Measurements from ENCODE around the gene RPS2.

Gene RPS2

DNA sequence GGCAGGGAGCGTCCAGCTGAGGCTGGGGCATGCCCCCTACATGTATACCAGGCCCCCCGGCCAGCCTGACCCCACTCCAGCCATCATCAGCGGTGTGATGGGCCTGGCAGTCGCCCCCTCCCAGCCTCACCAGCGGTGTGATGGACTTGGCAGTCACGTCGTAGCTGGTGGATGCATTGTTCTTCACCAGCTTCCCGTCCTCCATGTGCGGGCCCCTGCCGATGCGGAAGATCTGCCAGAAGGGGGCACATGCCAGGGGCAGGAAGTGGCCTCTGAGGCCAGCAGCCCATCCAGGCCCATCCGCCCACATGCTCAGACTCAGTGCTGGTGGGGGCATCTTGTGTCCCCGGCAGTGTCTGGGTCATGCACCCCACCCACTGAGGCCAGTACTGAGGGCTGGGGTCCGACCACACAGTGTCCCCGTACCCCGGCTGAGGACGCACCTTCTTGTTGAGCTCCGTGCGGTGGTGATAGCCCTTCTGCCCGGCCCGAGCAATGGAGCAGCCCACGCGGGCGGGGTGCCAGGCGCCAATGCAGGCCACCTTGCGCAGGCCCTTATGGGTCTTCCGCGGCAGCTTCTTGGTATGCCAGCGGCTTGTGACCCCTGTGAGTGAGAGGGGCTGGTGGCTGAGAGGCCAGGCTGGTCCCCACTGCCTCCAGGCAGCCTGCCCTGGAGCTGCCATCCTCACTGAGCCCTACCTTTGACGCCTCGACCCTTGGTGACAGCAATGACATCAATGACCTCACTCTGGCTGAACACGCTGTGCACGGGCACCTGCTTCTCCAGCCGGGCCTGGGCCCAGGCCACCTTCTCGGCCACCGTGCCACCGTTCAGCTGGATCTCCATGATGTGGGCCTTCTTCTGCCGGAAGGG, 17.9 kb downstream of the RPS2 start:
- DNase-seq (ENCODE audit: low spot score): peak; percentile 71
- no peak overlapping the region for H3K4me3 ChIP-seq (ENCODE audit: severe bottlenecking)
- H3K36me3 ChIP-seq (ENCODE audit: low read depth): no peaks in the 10 kb centered on the region
- no peak for ATAC-seq (ENCODE audit: low read depth)
- no peaks in the 10 kb centered on the region for H3K9me3 ChIP-seq (ENCODE audit: severe bottlenecking)
- TF ChIP-seq CTCF (IDR thresholded peaks at IDR 0.05; ENCODE audit: poor library complexity, severe bottlenecking): no peak
- H3K27ac ChIP-seq (ENCODE audit: poor library complexity, severe bottlenecking): no peak overlapping the region
- H3K4me1 ChIP-seq (ENCODE audit: insufficient read depth, poor library complexity, severe bottlenecking): peaks cover 18% of the 10 kb centered on the region
- no peaks in the 10 kb centered on the region for H3K27me3 ChIP-seq (ENCODE audit: insufficient read depth, poor library complexity, severe bottlenecking)

GRCh38 chr16:1945559-1946391, 18.9 kb downstream of the RPS2 start:
- Histone ChIP-seq H3K4me1 (ENCODE audit: insufficient read depth, poor library complexity, severe bottlenecking) (peaks cover 17% of the 10 kb centered on the region), H3K4me3 (ENCODE audit: severe bottlenecking) (no peak overlapping the region), H3K9me3 (ENCODE audit: severe bottlenecking) (no peaks in the 10 kb centered on the region), H3K27me3 (ENCODE audit: insufficient read depth, poor library complexity, severe bottlenecking) (no peaks in the 10 kb centered on the region), H3K27ac (ENCODE audit: poor library complexity, severe bottlenecking) (no peak overlapping the region), H3K36me3 (ENCODE audit: low read depth) (no peaks in the 10 kb centered on the region; the same call in 1 of the 2 replicates)
- no peak for ATAC-seq (ENCODE audit: low read depth)
- TF ChIP-seq CTCF (IDR thresholded peaks at IDR 0.05; ENCODE audit: poor library complexity, severe bottlenecking): no peak
- no peak for DNase-seq (ENCODE audit: low spot score)

DNA sequence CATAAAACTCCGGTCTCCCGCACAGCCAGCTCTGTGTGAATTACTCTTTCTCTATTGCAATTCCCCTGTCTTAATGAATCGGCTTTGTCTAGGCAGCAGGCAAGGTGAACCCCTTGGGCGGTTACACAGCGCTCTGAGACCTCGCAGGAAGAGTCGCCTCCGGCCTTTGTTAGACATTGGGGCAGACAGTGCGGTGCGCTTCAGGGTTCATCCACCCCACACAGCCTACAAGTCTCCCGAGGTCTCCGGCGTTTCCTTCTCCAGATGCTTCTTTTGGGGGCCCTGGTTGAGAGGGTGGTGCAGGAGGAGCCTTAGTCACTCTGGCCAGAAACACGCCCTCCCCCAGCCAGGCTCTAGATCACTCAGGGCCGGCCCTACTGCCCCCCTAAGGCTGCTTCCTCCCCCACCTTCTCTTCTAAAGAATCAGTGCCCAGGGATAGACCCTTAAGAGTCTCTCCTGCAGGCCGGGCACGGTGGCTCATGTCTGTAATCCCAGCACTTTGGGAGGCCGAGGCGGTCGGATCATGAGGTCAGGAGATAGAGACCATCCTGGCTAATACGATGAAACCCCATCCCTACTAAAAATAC, 19.9 kb downstream of the RPS2 start:
- DNase-seq (ENCODE audit: low spot score) (peak; percentile 42), ATAC-seq (ENCODE audit: low read depth) (no peak)
- no peak for TF ChIP-seq CTCF (IDR thresholded peaks at IDR 0.05; ENCODE audit: poor library complexity, severe bottlenecking)
- Histone ChIP-seq H3K36me3 (ENCODE audit: low read depth) (peaks cover 6% of the 10 kb centered on the region; the same call in 1 of the 2 replicates), H3K4me1 (ENCODE audit: insufficient read depth, poor library complexity, severe bottlenecking) (peaks cover 10% of the 10 kb centered on the region), H3K27me3 (ENCODE audit: insufficient read depth, poor library complexity, severe bottlenecking) (no peaks in the 10 kb centered on the region), H3K4me3 (ENCODE audit: severe bottlenecking) (no peak overlapping the region), H3K9me3 (ENCODE audit: severe bottlenecking) (no peaks in the 10 kb centered on the region), H3K27ac (ENCODE audit: poor library complexity, severe bottlenecking) (no peak overlapping the region)

GRCh38 chr16:1942810-1943726, 21.6 kb downstream of the RPS2 start, which contains the start of gene MSRB1:
TSS of gene MSRB1 (minus strand) at chr16:1943199. CDS start at chr16:1943156, 43 bp downstream.
- Histone ChIP-seq H3K36me3 (ENCODE audit: low read depth) (peaks cover 6% of the 10 kb centered on the region; the same call in 1 of the 2 replicates), H3K27ac (ENCODE audit: poor library complexity, severe bottlenecking) (peak within 1 kb of the TSS; percentile 12), H3K9me3 (ENCODE audit: severe bottlenecking) (no peaks in the 10 kb centered on the region), H3K27me3 (ENCODE audit: insufficient read depth, poor library complexity, severe bottlenecking) (no peaks in the 10 kb centered on the region), H3K4me3 (ENCODE audit: severe bottlenecking) (peak within 1 kb of the TSS; percentile 85), H3K4me1 (ENCODE audit: insufficient read depth, poor library complexity, severe bottlenecking) (peaks cover 10% of the 10 kb centered on the region)
- ATAC-seq (ENCODE audit: low read depth) (peak; percentile 93), DNase-seq (ENCODE audit: low spot score) (peak; percentile 100)
- no peak for TF ChIP-seq CTCF (IDR thresholded peaks at IDR 0.05; ENCODE audit: poor library complexity, severe bottlenecking)
